ENCODE data around the gene STEAP1. TPM values are rescaled to one million over a fixed set of nuclear protein-coding genes. Genes with fewer than 3 reads are reported as not detected.

Gene STEAP1
- total RNA-seq, result 63.1 and 70.3 TPM in 2 replicates

GRCh38 chr7:90153943-90154771 is at the start of gene STEAP1:
Gene STEAP1, plus strand, starts transcription at chr7:90154469. Its CDS starts 5,320 bp downstream, at chr7:90159789.

GRCh38 chr7:90211391-90212148 is 57.3 kb downstream of the STEAP1 start, which contains the start of gene STEAP2:
Gene STEAP2, plus strand, starts transcription at chr7:90211740. Its CDS starts 13,343 bp downstream, at chr7:90225083.

Other genes starting within 250 kb of the STEAP1 start
- gene STEAP2, start 57.3 kb downstream of the STEAP1 start, total RNA-seq, result 37.7 and 48.5 TPM in 2 replicates
- 5.5 and 6.4 TPM in 2 replicates for gene CFAP69, start 90.7 kb downstream of the STEAP1 start, total RNA-seq
- not detected in 2 replicates for gene FAM237B, start 166.8 kb downstream of the STEAP1 start, total RNA-seq
- gene GTPBP10, start 192.2 kb downstream of the STEAP1 start, total RNA-seq, result 15.5 and 26.8 TPM in 2 replicates
- 39.1 and 46.0 TPM in 2 replicates for gene CLDN12, start 249.0 kb downstream of the STEAP1 start, total RNA-seq

All from smooth muscle cell of trachea (primary cell).